ENCODE measurements around the gene CADPS.

DNA sequence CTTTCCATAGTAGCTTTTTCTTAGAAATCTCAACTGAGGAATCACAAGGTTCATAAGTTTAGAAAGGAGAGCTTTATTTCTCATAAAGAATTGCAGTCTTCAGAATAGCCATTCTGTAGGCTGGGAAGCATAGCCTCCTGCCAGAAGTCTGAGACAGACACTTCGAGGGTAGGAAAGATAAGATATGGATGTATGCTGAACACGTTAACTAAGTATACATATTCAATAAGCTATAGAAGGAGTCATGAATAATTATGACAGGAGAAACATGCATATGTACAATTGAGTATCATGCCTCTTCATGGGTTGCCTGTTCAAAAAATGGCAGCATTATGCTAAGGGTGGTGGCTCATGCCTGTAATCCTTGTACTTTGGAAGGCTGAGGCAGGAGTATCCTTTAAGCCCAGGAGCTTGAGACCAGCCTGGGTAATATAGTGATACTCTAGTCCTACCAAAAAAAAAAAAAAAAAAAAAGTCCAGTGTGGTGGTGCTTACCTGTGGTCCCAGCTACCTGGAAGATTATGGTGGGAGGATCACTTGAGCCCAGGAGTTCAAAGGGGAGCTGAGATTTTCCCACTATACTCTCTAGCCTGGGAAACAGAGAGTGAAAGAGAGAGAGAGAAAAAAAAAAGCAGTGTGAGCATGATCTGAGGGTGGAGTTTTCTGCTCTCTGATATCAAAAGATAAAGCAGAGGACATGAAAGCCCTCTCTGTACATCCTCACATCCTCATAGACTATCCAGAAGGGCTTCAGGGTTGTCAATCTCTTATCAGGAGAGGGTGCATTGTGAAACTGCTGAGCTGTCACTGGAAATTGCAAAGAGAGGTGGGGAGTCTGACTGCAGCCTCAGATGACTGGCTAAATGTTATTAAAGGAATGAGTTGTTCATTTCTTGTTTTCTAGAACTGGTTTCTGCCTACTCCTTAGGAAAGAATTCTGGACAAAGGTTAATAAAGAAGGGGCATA, 23.6 kb upstream of the CADPS start:
- no peak for TF ChIP-seq CHD1 (IDR thresholded peaks at IDR 0.05; ENCODE audit: low read depth, low read length)
- no peak for TF ChIP-seq MAFK (IDR thresholded peaks at IDR 0.05; ENCODE audit: low read depth, low read length)
- no peak for TF ChIP-seq POLR2A (IDR thresholded peaks at IDR 0.05; ENCODE audit: low read depth, low read length)
- TF ChIP-seq, protein P1, sequence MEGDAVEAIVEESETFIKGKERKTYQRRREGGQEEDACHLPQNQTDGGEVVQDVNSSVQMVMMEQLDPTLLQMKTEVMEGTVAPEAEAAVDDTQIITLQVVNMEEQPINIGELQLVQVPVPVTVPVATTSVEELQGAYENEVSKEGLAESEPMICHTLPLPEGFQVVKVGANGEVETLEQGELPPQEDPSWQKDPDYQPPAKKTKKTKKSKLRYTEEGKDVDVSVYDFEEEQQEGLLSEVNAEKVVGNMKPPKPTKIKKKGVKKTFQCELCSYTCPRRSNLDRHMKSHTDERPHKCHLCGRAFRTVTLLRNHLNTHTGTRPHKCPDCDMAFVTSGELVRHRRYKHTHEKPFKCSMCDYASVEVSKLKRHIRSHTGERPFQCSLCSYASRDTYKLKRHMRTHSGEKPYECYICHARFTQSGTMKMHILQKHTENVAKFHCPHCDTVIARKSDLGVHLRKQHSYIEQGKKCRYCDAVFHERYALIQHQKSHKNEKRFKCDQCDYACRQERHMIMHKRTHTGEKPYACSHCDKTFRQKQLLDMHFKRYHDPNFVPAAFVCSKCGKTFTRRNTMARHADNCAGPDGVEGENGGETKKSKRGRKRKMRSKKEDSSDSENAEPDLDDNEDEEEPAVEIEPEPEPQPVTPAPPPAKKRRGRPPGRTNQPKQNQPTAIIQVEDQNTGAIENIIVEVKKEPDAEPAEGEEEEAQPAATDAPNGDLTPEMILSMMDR (conservative IDR thresholded peaks at IDR 0.05; ENCODE audit: low read depth, low read length) = no peak
- TF ChIP-seq CEBPB (IDR thresholded peaks at IDR 0.05; ENCODE audit: low read depth, low read length) = no peak
- TF ChIP-seq MAZ (IDR thresholded peaks at IDR 0.05; ENCODE audit: borderline replicate concordance, low read depth, low read length) = no peak
- TF ChIP-seq, protein P2, sequence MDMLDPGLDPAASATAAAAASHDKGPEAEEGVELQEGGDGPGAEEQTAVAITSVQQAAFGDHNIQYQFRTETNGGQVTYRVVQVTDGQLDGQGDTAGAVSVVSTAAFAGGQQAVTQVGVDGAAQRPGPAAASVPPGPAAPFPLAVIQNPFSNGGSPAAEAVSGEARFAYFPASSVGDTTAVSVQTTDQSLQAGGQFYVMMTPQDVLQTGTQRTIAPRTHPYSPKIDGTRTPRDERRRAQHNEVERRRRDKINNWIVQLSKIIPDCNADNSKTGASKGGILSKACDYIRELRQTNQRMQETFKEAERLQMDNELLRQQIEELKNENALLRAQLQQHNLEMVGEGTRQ (IDR thresholded peaks at IDR 0.05; ENCODE audit: low read depth, low read length) = no peak
- no peak for TF ChIP-seq RAD21 (IDR thresholded peaks at IDR 0.05; ENCODE audit: low read length)
- TF ChIP-seq MXI1 (IDR thresholded peaks at IDR 0.05; ENCODE audit: borderline replicate concordance, low read depth, low read length) = no peak
- no peak for TF ChIP-seq RFX5 (IDR thresholded peaks at IDR 0.05; ENCODE audit: low read depth, low read length)
- TF ChIP-seq FOS (IDR thresholded peaks at IDR 0.05; ENCODE audit: low read depth, low read length) = no peak
